HPDE6-E6E7 (cell line): ENCODE results near the gene PGBD2.
"Not testable (repeated sequence)": the region's sequence is repeated elsewhere in the genome, so short reads cannot be mapped to it uniquely, and the experiment has no call there.

Experiments
- DNase-seq: peaks from one replicate; pipeline ENCODE4 v3.0.0; 2011; ENCODE audit warnings: missing footprints; ENCODE audit errors: extremely low spot score

The PGBD2 gene, protein sequence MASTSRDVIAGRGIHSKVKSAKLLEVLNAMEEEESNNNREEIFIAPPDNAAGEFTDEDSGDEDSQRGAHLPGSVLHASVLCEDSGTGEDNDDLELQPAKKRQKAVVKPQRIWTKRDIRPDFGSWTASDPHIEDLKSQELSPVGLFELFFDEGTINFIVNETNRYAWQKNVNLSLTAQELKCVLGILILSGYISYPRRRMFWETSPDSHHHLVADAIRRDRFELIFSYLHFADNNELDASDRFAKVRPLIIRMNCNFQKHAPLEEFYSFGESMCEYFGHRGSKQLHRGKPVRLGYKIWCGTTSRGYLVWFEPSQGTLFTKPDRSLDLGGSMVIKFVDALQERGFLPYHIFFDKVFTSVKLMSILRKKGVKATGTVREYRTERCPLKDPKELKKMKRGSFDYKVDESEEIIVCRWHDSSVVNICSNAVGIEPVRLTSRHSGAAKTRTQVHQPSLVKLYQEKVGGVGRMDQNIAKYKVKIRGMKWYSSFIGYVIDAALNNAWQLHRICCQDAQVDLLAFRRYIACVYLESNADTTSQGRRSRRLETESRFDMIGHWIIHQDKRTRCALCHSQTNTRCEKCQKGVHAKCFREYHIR

DNA sequence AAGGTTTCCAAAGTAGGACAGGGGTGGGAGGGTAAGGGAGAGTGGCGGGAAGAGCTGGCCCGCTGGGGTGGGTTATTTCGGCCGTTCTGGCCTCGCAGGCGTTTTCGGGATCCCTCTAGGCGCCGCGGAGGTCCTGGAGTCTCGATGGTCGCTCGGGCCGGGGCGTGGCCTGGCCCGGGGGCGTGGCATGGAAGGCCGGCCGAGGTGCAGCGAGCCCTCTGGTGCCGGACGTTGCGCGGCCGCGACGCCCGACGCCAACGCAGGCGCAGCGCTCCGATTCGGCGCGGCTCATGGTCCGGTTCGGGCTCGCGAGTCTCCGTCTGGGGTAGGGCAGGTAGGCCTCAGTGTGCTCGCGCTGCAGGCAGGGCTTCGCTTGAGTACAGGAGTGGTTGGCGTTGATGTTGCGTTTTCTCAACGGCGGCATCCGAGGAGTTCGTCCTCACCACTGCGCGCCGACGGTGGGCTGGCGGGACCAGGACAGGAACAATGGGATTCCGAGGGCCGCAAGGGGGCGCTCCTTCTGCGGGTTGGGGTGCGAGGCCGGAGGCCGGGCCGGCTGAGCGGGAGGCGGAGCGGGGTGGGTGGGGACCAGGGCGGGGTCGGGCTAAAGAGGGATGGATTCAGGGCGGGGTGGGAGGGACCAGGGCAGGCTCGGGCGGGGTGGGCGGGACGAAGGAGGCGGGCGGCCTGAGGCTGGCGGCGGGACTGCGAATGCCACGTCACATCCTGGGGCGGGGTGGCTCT lies at the start of gene PGBD2:
Gene PGBD2, plus strand, starts transcription at position 227 of the 744 bp plus-strand sequence. CDS start 7,628 bp downstream, outside the sequence.
- peak; percentile 93 for DNase-seq

DNA sequence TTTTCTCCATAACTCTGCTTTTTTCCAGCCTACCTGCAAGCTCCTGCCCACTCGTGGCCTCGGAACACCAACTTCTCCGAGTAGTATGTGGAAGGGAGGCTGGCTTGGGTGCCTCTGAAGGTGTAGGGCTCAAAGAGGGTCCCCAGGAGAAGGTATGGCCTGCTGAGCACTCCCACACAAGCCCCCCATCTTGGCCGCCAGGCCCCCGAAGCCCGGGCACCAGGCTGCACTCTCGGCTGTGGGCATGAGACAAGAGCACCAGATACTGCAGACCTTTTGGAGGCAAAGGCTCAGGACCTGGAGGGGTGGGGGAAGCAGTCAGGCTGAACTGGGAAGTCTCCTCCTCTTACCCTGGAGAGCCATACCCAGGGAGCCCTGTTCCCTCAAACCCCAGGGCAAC lies 48.8 kb upstream of the PGBD2 start:
- DNase-seq: no peak

DNA sequence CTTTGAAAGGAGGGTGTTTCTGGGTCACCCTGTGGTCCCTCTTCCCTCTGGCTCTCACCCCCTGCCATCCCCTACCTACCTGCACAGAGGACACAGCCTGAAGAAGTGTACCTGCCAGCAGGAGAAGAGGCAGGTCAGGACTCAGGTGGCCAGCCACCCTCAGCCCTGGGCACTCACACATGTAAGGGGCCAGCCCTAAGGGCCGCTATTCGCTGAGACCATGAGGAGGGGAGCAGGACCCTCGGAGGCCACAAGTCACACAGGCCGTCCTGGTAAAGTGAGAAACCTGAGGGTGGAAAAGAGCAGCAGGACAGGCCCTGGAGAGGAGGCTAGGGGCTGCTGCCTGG lies 48.3 kb upstream of the PGBD2 start:
- DNase-seq: no peak

DNA sequence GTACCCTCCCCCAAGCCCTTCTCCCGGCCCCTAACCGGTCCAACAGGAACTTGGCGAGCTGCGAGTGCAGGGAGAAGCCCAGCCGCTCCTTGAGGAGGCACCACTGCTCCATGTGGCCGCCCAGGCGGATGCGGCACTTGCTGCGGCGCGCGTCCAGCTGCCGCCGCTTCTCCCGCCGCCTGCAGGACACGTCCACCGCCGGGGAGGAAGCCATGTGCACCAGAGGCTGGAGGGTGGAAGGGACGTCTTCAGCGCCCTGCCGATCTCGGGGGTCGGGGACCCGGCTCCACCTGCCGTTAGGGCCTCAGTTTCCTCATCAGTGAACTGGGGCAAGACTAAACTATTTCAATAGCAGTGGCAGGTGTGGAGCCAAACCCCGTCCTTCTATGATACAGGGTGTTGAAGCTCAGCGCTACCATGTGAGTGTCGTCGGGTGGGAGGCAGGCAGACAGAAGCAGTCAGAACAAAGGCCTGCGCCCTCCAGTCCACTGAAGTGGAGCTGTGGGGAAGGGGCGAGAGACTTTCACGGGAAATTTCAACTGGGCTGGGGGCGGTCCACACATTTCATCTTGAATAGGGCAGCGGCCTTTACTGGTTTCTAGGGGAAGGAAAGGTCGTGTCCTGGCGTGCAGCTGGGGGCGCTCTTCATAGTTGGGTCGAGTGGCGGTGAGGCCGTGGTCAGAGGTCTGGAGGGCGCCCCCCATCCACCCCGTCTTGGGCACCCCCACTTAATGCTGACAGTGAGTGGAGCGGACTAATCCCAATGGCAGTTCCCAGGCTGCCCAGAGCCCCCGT lies 47.7 kb upstream of the PGBD2 start:
- peak; percentile 76 for DNase-seq

DNA sequence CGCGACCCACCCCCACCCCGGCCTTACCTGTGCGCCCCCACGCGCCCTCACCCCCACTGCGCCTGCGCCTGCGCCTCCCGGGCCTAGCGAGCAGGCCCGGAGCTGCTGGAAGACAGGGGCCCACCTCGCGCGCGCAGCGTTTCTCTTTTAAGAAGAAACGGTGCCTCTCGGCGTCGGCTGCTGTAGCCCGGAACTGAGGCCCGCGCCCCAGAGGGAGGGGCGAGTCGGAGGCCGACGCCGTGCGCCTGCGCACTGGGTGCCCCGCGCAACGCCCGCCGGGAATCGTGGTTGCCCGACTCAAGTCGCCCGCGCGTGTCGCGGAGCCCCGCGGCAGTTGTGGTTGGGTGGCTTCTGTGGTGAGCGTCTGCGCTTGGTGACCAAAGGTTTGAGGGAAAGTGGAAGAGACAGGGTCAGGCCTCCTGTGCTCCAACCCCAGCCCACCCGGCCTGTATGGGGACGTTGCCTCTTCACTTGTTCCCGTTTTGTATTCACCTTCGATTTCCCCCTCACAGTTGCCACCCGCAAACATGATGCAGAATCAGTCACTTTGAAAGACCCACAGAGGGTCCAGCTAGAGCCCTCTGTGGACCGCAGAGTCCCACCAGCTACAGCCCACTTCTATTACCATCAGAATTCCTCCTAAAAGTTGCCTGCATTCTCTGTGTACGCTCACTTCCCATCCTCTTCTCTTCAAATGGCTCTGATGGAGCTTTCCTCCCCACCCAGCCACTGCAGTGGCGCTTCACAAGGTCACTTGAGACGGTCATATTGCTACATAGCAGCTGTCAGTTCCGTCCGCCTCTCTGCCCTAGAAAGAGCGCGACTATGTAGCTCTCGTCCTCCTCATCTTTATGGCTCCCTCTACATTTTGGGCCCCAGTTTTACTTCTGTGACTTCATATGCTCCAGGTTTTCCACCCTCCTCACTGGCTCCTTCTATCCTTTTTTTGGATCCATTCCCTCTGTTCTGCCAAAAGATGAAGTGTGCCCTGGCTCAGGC lies 46.8 kb upstream of the PGBD2 start, which contains the start of gene ZNF692:
Gene ZNF692, minus strand, starts transcription at position 195 of the 999 bp plus-strand sequence. CDS start 776 bp downstream, outside the sequence.
- peak; percentile 97 for DNase-seq

DNA sequence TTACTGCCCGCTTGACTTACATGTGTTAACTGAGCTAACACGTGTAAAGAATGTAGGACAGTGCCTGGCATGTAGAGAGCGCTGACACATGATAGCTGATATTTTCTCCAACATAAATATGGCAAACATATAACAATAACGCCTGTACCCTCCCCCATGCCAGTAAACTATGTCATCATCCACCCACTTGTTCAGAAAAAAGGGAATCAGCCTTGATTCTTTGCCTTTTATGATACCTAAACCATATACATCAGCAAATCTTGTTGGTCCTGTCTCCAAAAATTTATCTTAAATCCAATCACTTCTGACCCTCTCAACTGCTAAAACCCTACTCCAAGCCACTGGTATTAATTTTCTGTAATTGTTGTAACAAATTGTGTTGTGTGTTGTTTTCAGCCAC lies 46.0 kb upstream of the PGBD2 start:
- no peak for DNase-seq

DNA sequence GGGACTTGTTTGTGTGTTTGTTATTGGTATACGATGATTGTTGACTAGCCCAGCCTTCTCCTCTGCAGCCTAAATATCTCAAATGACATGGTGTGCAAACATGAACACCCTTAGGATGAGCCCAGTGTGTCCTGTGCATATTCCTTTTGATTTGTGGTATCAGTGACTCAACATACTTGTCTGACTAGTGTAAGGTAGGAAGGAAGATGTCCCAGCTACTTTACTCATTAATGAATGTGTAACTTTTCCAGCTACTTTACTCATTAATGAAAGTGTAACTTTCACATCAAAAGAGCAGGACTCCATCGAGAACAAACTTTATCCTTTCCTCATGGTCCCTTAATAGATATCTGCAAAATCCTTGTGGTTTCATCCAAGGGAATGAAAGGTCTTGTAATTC lies 44.4 kb upstream of the PGBD2 start:
- no peak for DNase-seq

DNA sequence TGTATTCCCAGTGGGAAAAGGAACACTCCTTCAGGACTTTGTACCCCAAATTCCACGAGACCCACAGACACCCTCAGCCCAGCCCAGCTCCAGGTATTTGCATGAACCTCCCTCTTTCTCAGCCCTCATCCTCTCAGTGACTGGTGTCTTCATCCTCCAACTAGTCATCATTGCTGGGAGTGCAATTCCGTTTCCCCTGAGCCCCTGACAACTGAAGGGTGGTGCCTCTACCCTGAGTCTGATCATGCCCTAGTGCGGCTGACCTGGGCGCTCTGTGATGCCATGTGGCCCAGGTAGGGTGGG lies 43.4 kb upstream of the PGBD2 start:
- no peak for DNase-seq

DNA sequence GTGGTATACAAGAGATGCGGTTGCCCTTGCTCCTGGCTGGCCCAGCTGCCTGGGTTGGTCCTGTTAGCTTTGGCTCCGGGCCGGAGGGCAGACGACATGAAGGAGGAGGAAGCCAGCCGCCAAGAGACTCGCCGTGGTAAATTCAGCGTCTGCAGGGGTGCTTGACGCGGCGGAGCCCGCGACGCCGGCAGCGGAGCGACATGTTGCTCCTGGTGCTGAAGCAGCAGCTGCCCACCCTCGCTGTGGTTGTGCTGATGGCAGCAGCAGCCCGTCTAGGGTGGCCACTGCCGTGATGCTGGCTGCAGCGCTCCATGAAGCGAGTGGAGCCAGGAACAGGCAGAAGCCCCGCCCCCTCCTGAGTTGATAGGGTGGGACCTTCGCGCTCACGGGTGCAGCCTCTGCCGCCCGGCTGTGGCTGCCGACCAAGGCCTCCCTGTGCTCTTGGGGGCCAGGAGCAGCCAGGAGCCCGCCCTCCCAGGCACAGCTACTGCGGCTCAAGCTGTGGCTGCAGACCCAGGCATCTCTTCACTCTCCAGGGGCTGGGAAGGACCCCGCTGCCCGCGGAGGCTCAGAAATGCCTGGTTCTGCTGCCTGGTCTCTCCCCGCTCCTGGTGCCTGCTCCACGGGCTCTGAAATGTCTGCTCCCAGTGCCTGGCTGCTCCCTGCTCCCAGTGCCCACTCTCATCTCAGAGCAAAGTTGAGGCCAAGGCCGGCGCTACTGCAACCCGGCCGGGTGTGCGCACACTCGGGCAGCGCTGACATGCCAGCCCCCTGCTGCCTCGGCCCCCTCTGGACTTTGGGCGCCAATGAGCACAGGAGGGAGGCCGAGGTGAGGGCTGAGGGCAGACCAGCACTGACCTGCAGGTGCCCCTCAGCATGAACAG lies 42.8 kb upstream of the PGBD2 start:
- DNase-seq: peak; percentile 56

DNA sequence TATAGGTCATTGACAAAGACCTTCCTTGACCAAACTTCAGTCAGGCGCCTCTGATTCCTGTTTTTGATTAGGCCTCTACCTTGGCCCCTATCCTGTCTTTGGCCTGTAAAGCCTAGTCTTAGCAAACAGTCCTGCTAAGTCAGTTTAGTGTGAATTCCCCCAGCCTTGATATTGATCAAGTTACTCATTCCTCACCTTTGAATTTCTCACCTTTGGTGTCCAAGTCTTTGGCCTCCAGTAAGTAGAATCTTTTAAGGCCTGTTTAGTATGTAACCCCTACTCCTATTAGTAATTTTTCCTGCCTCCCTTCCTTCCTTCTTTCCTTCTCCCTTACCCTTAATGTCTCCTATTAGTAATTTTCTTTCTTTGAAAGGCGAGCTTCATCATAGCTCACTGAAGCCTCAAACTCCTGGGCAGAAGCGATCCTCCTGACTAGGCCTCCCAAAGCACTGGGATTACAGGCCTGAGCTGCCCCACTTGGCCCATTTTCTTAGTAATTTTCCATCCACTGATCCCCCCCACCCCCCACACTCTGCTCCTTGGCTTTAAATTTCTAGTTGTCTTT lies 34.1 kb upstream of the PGBD2 start:
- no peak for DNase-seq

DNA sequence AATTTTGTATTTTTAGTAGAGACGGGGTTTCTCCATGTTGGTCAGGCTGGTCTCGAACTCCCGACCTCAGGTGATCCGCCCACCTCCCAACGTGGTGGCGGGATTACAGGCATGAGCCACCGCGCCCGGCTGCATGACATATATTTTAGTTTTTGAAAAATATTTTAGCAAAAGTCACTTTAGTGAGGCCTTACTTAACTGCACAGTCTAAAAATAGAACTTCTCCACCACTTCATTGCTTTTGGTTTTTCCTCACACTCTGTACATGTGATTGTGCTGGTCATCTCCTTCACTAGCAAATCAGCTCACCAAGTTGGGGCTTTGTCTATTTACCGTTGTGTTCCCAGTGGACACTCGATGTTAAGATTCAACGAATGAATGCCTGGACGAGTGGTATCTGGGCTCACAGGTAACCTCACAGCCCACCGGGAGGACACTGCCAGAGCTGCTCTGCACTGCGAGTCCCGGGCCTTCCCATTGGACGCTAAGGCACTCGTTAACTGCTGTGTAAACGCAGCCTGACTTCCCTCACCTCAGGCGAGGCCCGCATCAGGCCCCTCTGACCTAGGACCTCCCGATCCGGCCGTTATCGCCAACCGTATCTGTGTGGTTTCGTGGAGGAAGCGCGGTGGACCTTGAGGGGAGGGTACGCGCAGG lies 33.2 kb upstream of the PGBD2 start:
- peak; percentile 65 for DNase-seq

DNA sequence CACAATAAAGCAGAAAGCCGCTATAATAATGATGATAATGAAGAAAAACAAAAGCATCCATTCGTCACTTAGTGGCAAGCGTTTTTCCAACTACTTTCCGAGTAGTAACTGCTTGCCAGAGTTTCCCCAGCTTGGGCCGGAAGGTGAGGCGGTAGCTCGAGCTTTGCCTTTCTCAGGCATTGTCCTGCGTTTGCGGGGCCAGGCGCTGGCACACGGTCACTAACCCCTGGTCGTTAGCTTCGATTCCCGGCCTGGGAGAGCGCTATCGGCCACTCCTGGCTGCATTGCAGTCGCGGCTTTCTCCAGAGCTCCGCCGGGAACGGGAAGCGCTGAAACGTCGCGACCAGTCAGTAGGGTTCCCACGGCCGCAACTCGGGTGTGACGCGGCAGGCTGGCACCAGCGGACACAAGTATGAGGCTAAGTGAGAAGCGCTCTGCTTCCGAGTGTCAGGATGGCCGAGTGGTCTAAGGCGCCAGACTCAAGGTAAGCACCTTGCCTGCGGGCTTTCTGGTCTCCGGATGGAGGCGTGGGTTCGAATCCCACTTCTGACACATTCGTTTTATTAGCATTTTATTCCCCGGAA lies 32.5 kb upstream of the PGBD2 start:
- peak; percentile 88 for DNase-seq

DNA sequence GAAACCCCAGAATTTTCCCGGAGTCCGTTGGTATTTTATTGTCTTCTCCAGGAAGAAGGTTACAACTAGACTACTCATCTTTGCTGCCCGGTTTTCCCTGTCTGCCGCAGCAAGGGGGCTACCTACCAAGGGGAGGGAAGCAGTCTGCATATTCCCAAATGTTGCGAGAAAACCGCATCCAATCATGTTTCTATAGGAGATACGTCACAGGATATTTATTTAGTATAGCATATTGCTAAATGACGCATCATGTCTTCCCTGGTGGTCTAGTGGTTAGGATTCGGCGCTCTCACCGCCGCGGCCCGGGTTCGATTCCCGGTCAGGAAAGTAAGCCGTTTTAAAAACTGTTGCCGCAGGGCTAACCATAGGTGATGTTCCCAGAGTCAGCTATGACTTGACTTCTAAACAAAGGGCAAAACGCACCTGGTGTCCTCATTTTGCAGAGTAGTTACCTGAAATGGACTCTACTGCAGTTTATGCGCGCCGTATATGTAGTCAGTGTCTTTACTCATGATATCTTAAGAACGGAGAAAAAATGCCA lies 32.0 kb upstream of the PGBD2 start:
- DNase-seq: peak; percentile 64

DNA sequence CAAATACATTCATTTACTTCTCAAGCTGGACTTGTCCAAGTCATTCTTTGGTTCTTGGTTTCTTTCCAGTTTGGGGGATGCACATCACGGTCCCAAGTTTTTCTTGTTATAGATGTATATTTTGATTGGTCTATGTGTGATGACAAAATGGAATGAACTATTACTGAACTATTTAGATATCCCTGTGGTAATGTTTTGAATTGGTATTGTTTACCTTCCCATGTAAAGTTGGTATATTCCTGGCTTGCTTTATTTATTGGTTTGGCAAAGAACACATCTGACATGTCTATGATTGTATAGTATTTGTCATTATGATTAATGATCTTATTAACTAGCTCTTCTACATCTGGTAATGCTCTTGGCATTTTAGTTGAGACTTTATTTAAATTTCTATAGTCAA lies 24.8 kb upstream of the PGBD2 start:
- no peak for DNase-seq

DNA sequence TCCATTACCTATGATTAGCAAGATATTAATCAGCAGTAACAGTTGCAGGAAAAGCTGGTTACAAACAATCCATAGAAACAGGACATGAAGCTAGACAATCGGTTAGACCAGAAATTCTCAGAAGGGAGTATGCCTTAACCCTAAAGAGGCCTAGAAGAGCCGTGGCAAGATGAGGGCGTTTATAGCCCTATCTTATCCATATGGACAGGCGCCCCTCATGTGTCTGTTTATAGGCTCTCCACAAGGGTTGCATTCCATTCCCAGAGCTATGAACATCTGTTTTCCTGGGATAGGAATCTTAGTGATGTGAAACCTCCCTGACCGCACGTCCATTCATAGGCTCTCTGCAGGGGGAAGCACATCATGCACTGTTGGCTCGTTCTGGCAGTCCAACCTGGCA lies 23.6 kb upstream of the PGBD2 start:
- DNase-seq: not testable (repeated sequence)

DNA sequence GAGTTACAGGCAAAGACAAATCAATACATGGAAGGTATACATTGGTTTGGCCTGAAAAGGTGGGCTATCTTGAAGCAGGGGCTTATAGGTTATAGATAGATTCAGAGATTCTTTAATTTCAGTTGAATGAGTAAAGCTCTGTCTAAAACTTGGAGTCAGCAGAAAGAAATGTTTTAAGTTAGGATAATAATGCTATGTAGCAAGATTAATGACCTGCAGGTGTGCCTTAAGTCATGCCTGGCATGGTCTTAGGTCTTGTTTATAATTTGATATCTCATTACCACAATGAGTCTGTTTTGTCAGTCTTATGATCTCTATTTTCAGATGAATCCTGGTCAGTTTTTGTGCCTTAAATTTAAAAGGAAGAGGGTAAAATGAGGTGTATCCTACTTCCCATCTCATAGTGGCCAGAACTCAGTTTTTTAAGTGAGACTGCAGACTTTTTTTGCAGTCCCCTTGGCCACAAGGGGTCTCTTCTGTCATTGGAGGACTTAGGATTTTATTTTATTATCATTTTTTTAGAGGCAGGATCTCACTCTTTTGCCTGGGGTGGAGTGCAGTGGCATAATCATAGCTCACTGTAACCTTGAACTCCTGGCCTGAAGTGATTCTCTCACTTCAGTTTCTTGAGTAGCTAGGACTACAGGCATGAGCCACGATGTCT lies 21.3 kb upstream of the PGBD2 start:
- no peak for DNase-seq

DNA sequence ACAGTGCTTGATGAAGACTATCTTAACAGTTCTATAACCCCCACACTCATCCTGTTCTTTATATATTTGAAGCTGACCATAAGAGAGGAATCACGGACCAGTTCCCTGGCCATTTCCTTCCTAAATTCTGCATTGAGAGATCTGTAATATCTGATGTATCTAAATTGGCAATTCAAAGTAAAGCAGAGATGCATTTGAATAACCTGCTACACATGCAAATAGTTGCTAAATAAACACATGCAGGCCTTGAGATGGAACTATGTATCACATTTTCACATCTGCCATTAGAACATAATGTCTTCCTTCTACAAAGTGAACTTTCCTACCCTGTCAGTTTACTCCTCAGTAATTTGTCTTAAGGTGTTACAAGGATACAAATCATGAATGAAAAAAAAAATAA lies 20.4 kb upstream of the PGBD2 start:
- DNase-seq: no peak
